ENCODE results near the gene HLF. TPM values are rescaled to one million over a fixed set of nuclear protein-coding genes. Genes with fewer than 3 reads are reported as not detected.

HLF gene
- total and polyA plus RNA-seq, 7 experiments from 2014 or later: 0.18 to 2.6 (median 0.36) TPM; not detected in 1

DNA sequence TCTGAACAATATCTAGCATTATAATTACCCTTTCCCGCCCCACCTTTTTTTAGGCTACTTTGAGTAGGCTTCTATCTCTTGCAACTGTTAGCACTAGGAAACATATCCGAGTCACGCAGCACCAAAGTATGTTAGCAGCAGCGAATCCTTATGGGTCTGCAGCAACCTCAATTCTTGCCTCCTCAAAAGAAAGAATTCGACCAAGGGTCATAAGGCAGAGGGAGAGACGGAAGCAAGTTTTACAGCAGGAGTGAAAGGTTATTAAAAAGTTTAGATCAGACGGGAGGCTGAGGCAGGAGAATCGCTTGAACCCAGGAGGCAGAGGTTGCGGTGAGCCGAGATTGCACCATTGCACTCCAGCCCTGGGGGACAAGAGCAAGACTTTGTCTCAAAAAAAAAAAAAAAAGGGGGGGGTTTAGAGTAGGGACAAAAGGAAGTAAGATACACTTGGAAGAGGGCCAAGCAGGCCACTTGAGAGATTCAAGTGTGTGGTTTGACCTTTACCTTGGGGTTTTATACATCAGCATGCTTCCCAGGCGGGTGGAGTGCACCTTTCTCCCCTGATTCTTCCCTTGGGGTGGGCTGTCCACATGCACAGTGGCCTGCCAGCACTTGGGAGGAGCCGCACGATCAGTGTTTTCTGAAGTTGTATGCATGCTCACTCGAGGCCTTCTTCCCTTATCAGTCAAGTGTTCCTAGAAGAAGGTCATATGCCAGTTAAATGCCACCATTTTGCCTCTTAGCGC lies 67.7 kb downstream of the HLF start:
- no peak overlapping the region for H3K4me3 ChIP-seq (ENCODE audit: low read length)
- H3K4me1 ChIP-seq (ENCODE audit: control insufficient read depth in 2 of 2, insufficient read depth in 2 of 2, low read length in 2 of 2): no peaks in the 10 kb centered on the region
- Mint-ChIP-seq H3K4me3 (no peak overlapping the region), H3K27me3 (peaks cover 0 to 22% (median 5%) of the 10 kb centered on the region in 5 donors), H3K36me3 (peaks cover 0 to 5% (median 4%) of the 10 kb centered on the region in 5 donors), H3K27ac (no peak overlapping the region), H3K4me1 (peaks cover 0 to 3% (median 0%) of the 10 kb centered on the region in 7 donors), H3K9me3 (peaks cover 0 to 4% (median 0%) of the 10 kb centered on the region in 11 donors)
- H3K27ac ChIP-seq (ENCODE audit: low read depth, low read length): no peak overlapping the region
- ChIA-PET CTCF (no interaction called here), POLR2A (no interaction called here)
- no peaks in the 10 kb centered on the region for H3K9me3 ChIP-seq (ENCODE audit: control insufficient read depth in 2 of 3, low read length in 3 of 3)
- ATAC-seq: no peak
- H3K27me3 ChIP-seq (ENCODE audit: control insufficient read depth in 2 of 2, insufficient read depth in 2 of 2, low read length in 2 of 2): no peaks in the 10 kb centered on the region
- intact Hi-C loops (cut with micrococcal nuclease): no loop called here
- DNase-seq: no peak
- no peaks in the 10 kb centered on the region for H3K36me3 ChIP-seq (ENCODE audit: control insufficient read depth in 2 of 3, insufficient read depth in 3 of 3, low read length in 3 of 3)

DNA sequence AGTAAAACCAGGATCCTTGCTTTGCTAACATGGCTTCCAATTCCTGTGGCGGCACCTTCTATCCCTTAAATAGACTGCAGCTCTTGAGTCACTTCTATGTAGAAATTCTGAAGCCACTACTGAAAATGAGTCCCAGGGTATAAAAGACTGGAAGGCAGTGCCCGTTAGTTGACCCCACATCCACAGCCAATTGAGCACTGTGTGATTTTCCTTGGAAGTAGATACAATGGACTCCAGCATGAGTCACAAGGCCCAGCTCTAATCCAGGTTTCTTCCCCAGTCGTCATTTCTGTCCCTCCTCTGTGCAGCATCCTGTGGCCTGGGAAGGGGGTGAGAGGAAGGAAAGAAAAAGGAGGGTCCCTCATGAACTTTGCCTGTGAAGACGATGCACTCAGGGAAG lies 69.5 kb downstream of the HLF start:
- no peak overlapping the region for H3K27ac Mint-ChIP-seq
- no peak for DNase-seq
- Histone ChIP-seq H3K27me3 (ENCODE audit: control insufficient read depth in 2 of 2, insufficient read depth in 2 of 2, low read length in 2 of 2) (no peaks in the 10 kb centered on the region), H3K27ac (ENCODE audit: low read depth, low read length) (no peak overlapping the region), H3K36me3 (ENCODE audit: control insufficient read depth in 2 of 3, insufficient read depth in 3 of 3, low read length in 3 of 3) (no peaks in the 10 kb centered on the region), H3K4me3 (ENCODE audit: low read length) (no peak overlapping the region), H3K9me3 (ENCODE audit: control insufficient read depth in 2 of 3, low read length in 3 of 3) (no peaks in the 10 kb centered on the region), H3K4me1 (ENCODE audit: control insufficient read depth in 2 of 2, insufficient read depth in 2 of 2, low read length in 2 of 2) (no peaks in the 10 kb centered on the region)
- intact Hi-C loops (cut with micrococcal nuclease): no loop called here
- peaks cover 0 to 30% (median 11%) of the 10 kb centered on the region in 5 donors for H3K27me3 Mint-ChIP-seq
- peaks cover 0 to 2% (median 0%) of the 10 kb centered on the region in 5 donors for H3K36me3 Mint-ChIP-seq
- H3K4me1 Mint-ChIP-seq: peaks cover 0 to 3% (median 0%) of the 10 kb centered on the region in 7 donors
- no peak overlapping the region for H3K4me3 Mint-ChIP-seq
- ChIA-PET POLR2A (no interaction called here), CTCF (no interaction called here)
- ATAC-seq: no peak
- H3K9me3 Mint-ChIP-seq: peaks cover 0 to 1% (median 0%) of the 10 kb centered on the region in 11 donors

DNA sequence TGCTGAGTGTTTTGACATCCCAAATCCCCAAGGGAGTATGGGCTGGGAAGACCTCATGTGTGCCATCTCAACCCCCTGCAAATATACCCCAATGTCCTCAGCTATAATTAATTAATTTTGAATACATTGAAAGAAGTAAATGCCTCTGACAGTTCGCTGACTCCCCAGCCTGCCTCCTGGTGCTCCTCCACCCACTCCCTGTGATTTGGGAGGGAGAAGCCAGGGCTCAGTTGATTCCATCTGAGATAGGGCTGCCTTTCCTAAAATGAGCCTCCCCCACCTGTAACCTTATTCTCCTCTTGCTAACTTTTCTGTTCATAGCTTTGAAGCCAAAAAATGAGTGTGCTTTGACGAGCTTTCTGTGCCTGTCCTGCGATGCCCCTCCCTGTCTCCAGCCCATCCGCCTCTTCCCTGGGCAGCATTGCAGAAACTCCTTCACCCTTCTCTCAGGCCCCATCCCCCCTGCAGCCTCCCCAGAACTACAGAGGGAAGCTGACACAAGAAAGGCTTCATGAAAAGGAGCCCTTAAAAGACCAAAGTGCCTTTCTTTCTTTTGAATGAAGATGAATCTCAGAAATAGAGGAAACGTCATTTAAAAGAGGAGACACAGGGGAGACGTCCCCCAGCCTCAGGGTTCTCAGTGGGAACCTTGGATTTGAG lies 70.3 kb downstream of the HLF start:
- intact Hi-C loops (cut with micrococcal nuclease): no loop called here
- H3K27me3 ChIP-seq (ENCODE audit: control insufficient read depth in 2 of 2, insufficient read depth in 2 of 2, low read length in 2 of 2): no peaks in the 10 kb centered on the region
- H3K27ac ChIP-seq (ENCODE audit: low read depth, low read length): no peak overlapping the region
- ATAC-seq (no peak), DNase-seq (no peak)
- Mint-ChIP-seq H3K36me3 (peaks cover 0 to 6% (median 0%) of the 10 kb centered on the region in 5 donors), H3K9me3 (peaks cover 0 to 1% (median 0%) of the 10 kb centered on the region in 11 donors), H3K4me1 (peaks cover 0 to 8% (median 0%) of the 10 kb centered on the region in 7 donors), H3K27me3 (peaks cover 7 to 37% (median 11%) of the 10 kb centered on the region in 5 donors), H3K4me3 (no peak overlapping the region), H3K27ac (no peak overlapping the region)
- POLR2A ChIA-PET: no interaction called here
- no peaks in the 10 kb centered on the region for H3K9me3 ChIP-seq (ENCODE audit: control insufficient read depth in 2 of 3, low read length in 3 of 3)
- CTCF ChIA-PET: no interaction called here
- H3K4me3 ChIP-seq (ENCODE audit: low read length): no peak overlapping the region
- no peaks in the 10 kb centered on the region for H3K4me1 ChIP-seq (ENCODE audit: control insufficient read depth in 2 of 2, insufficient read depth in 2 of 2, low read length in 2 of 2)
- H3K36me3 ChIP-seq (ENCODE audit: control insufficient read depth in 2 of 3, insufficient read depth in 3 of 3, low read length in 3 of 3): no peaks in the 10 kb centered on the region

DNA sequence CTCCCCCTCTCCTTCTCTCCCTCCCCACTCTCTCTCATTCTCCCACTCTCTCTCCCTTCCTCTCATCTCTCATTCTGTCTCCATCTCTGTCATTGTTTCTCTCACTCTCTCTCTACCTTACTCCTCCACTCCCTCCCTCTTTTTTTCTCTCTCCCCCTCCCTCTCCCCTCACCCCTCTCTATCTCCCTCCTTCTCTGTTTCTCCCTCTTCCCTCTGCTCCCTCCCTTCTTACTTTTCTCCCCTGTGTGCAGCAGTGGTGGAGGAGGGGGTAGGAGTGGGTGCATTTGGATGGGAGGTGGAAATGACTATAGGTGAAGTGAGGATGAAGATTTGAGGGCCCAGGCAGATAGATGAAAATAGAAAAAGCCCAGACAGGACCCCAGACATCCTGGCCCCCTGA lies 70.9 kb downstream of the HLF start:
- ChIA-PET POLR2A (no interaction called here), CTCF (no interaction called here)
- H3K4me1 Mint-ChIP-seq: peaks cover 0 to 10% (median 0%) of the 10 kb centered on the region in 7 donors
- H3K9me3 Mint-ChIP-seq: peaks cover 0 to 1% (median 0%) of the 10 kb centered on the region in 11 donors
- H3K36me3 Mint-ChIP-seq: peaks cover 0 to 8% (median 0%) of the 10 kb centered on the region in 5 donors
- H3K36me3 ChIP-seq (ENCODE audit: control insufficient read depth in 2 of 3, insufficient read depth in 3 of 3, low read length in 3 of 3): no peaks in the 10 kb centered on the region
- no peak overlapping the region for H3K27ac ChIP-seq (ENCODE audit: low read depth, low read length)
- intact Hi-C loops (cut with micrococcal nuclease): no loop called here
- no peaks in the 10 kb centered on the region for H3K27me3 ChIP-seq (ENCODE audit: control insufficient read depth in 2 of 2, insufficient read depth in 2 of 2, low read length in 2 of 2)
- no peak overlapping the region for H3K27ac Mint-ChIP-seq
- H3K27me3 Mint-ChIP-seq: peaks cover 9 to 37% (median 14%) of the 10 kb centered on the region in 5 donors
- ATAC-seq (no peak), DNase-seq (no peak)
- H3K4me1 ChIP-seq (ENCODE audit: control insufficient read depth in 2 of 2, insufficient read depth in 2 of 2, low read length in 2 of 2): no peaks in the 10 kb centered on the region
- no peaks in the 10 kb centered on the region for H3K9me3 ChIP-seq (ENCODE audit: control insufficient read depth in 2 of 3, low read length in 3 of 3)
- no peak overlapping the region for H3K4me3 Mint-ChIP-seq
- H3K4me3 ChIP-seq (ENCODE audit: low read length): no peak overlapping the region

DNA sequence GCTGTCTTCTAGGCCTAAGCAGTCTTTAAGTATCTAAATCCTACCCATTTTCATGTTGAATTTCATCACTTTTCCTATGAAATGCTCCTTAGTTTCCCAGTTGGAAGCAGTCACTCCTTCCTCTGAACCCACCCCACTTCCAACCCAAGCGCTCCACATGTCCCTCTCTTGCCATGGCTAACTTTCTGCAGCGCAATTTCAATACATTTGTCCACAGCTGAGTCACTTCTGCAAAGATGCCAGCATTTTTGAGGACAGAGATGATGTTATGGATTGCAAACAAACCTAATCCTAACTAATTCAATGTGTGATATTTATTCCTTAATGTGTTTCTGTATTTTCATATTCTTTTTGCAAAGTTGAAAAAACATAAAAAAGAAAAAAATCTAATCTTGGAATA lies 71.7 kb downstream of the HLF start:
- Histone ChIP-seq H3K27ac (ENCODE audit: low read depth, low read length) (no peak overlapping the region), H3K4me3 (ENCODE audit: low read length) (no peak overlapping the region), H3K36me3 (ENCODE audit: control insufficient read depth in 2 of 3, insufficient read depth in 3 of 3, low read length in 3 of 3) (no peaks in the 10 kb centered on the region), H3K27me3 (ENCODE audit: control insufficient read depth in 2 of 2, insufficient read depth in 2 of 2, low read length in 2 of 2) (no peaks in the 10 kb centered on the region), H3K4me1 (ENCODE audit: control insufficient read depth in 2 of 2, insufficient read depth in 2 of 2, low read length in 2 of 2) (peaks cover 0 to 4% of the 10 kb centered on the region in 2 donors), H3K9me3 (ENCODE audit: control insufficient read depth in 2 of 3, low read length in 3 of 3) (no peaks in the 10 kb centered on the region)
- ChIA-PET POLR2A (no interaction called here), CTCF (no interaction called here)
- Mint-ChIP-seq H3K4me3 (no peak overlapping the region), H3K9me3 (no peaks in the 10 kb centered on the region), H3K4me1 (peaks cover 0 to 12% (median 0%) of the 10 kb centered on the region in 7 donors), H3K27me3 (peaks cover 9 to 38% (median 14%) of the 10 kb centered on the region in 5 donors), H3K27ac (no peak overlapping the region), H3K36me3 (peaks cover 0 to 8% (median 0%) of the 10 kb centered on the region in 5 donors)
- DNase-seq: no peak
- ATAC-seq: no peak
- intact Hi-C loops (cut with micrococcal nuclease): no loop called here

DNA sequence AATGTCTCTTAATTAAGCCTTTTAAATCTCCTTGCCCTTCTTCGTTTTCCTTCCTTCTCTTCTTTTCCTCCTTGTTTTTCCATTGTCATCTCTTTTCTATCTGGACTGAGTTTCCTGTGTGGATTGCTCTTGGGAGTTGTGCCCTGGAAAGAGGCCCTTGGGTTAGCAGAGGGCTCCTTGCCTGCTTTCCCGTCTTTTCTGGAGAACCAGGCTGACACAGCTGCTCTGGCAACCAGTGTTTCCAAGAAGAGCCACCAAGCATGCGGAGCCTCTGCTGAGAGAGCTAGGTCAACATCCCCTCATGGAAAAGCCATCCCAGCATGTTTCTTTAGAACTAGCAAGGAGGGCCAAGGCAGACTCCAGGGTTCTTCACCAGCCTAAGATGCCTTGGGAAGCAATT lies 75.4 kb downstream of the HLF start:
- peaks cover 0 to 44% (median 11%) of the 10 kb centered on the region in 7 donors for H3K4me1 Mint-ChIP-seq
- ChIA-PET CTCF (no interaction called here), POLR2A (no interaction called here)
- no peaks in the 10 kb centered on the region for H3K9me3 Mint-ChIP-seq
- H3K4me1 ChIP-seq (ENCODE audit: control insufficient read depth in 2 of 2, insufficient read depth in 2 of 2, low read length in 2 of 2): peaks cover 0 to 27% of the 10 kb centered on the region in 2 donors
- H3K4me3 ChIP-seq (ENCODE audit: low read length): no peak overlapping the region
- no peak overlapping the region for H3K27ac ChIP-seq (ENCODE audit: low read depth, low read length)
- no peak overlapping the region for H3K27ac Mint-ChIP-seq
- no peak for ATAC-seq
- peaks cover 0 to 6% (median 0%) of the 10 kb centered on the region in 5 donors for H3K36me3 Mint-ChIP-seq
- no peaks in the 10 kb centered on the region for H3K36me3 ChIP-seq (ENCODE audit: control insufficient read depth in 2 of 3, insufficient read depth in 3 of 3, low read length in 3 of 3)
- H3K4me3 Mint-ChIP-seq: no peak overlapping the region
- DNase-seq: no peak
- no peaks in the 10 kb centered on the region for H3K27me3 ChIP-seq (ENCODE audit: control insufficient read depth in 2 of 2, insufficient read depth in 2 of 2, low read length in 2 of 2)
- no peaks in the 10 kb centered on the region for H3K9me3 ChIP-seq (ENCODE audit: control insufficient read depth in 2 of 3, low read length in 3 of 3)
- intact Hi-C loops (cut with micrococcal nuclease): loop anchor here (5.0 to 10.0 kb wide), 2 partner anchors 82 to 105 kb away; partner anchors contain the start of gene MMD (in 1 of the 2)
- peaks cover 9 to 36% (median 14%) of the 10 kb centered on the region in 5 donors for H3K27me3 Mint-ChIP-seq
